ENCODE measurements around the gene SYT7. TPM values are rescaled to one million over a fixed set of nuclear protein-coding genes. Genes with fewer than 3 reads are reported as not detected.
A peak's percentile ranks its signal among the peaks of the same experiment; 100 is the strongest.

Gene SYT7
- total and polyA plus RNA-seq, 7 experiments from 2014 or later = 0.08 to 0.44 TPM; not detected in 5

- Histone ChIP-seq H3K27me3 (ENCODE audit: control insufficient read depth in 2 of 2, insufficient read depth in 2 of 2, low read length in 2 of 2) (no peaks in the 10 kb centered on the region), H3K4me3 (ENCODE audit: low read length) (no peak overlapping the region), H3K36me3 (ENCODE audit: control insufficient read depth in 2 of 3, insufficient read depth in 3 of 3, low read length in 3 of 3) (no peaks in the 10 kb centered on the region), H3K4me1 (ENCODE audit: control insufficient read depth in 2 of 2, insufficient read depth in 2 of 2, low read length in 2 of 2) (no peaks in the 10 kb centered on the region), H3K9me3 (ENCODE audit: control insufficient read depth in 2 of 3, low read length in 3 of 3) (no peaks in the 10 kb centered on the region), H3K27ac (ENCODE audit: low read depth, low read length) (no peak overlapping the region)
- ChIA-PET POLR2A (no interaction called here), CTCF (no interaction called here)
- Mint-ChIP-seq H3K36me3 (no peaks in the 10 kb centered on the region), H3K9me3 (peaks cover 0 to 2% (median 0%) of the 10 kb centered on the region in 11 donors), H3K4me1 (peaks cover 0 to 3% (median 0%) of the 10 kb centered on the region in 7 donors), H3K4me3 (no peak overlapping the region), H3K27ac (peak overlapping the region in 1 of 9 donors; percentile 15), H3K27me3 (peaks cover 0 to 22% (median 10%) of the 10 kb centered on the region in 5 donors)
- no peak for ATAC-seq
- intact Hi-C loops (cut with micrococcal nuclease) = no loop called here
- no peak for DNase-seq
Measured at GRCh38 chr11:61534933-61535839, 45.7 kb downstream of the SYT7 start.

GRCh38 chr11:61534025-61534932, 46.6 kb downstream of the SYT7 start:
- H3K9me3 Mint-ChIP-seq = peaks cover 0 to 2% (median 0%) of the 10 kb centered on the region in 11 donors
- Histone ChIP-seq H3K27me3 (ENCODE audit: control insufficient read depth in 2 of 2, insufficient read depth in 2 of 2, low read length in 2 of 2) (no peaks in the 10 kb centered on the region), H3K4me1 (ENCODE audit: control insufficient read depth in 2 of 2, insufficient read depth in 2 of 2, low read length in 2 of 2) (no peaks in the 10 kb centered on the region), H3K9me3 (ENCODE audit: control insufficient read depth in 2 of 3, low read length in 3 of 3) (no peaks in the 10 kb centered on the region), H3K27ac (ENCODE audit: low read depth, low read length) (no peak overlapping the region), H3K36me3 (ENCODE audit: control insufficient read depth in 2 of 3, insufficient read depth in 3 of 3, low read length in 3 of 3) (no peaks in the 10 kb centered on the region), H3K4me3 (ENCODE audit: low read length) (no peak overlapping the region)
- ChIA-PET POLR2A (no interaction called here), CTCF (no interaction called here)
- peaks cover 0 to 3% (median 0%) of the 10 kb centered on the region in 7 donors for H3K4me1 Mint-ChIP-seq
- no peak for ATAC-seq
- no peak for DNase-seq
- H3K27me3 Mint-ChIP-seq = peaks cover 0 to 22% (median 10%) of the 10 kb centered on the region in 5 donors
- H3K27ac Mint-ChIP-seq = no peak overlapping the region
- no peak overlapping the region for H3K4me3 Mint-ChIP-seq
- no peaks in the 10 kb centered on the region for H3K36me3 Mint-ChIP-seq
- intact Hi-C loops (cut with micrococcal nuclease) = no loop called here

- Histone ChIP-seq H3K27me3 (ENCODE audit: control insufficient read depth in 2 of 2, insufficient read depth in 2 of 2, low read length in 2 of 2) (no peaks in the 10 kb centered on the region), H3K9me3 (ENCODE audit: control insufficient read depth in 2 of 3, low read length in 3 of 3) (no peaks in the 10 kb centered on the region), H3K4me3 (ENCODE audit: low read length) (no peak overlapping the region), H3K4me1 (ENCODE audit: control insufficient read depth in 2 of 2, insufficient read depth in 2 of 2, low read length in 2 of 2) (no peaks in the 10 kb centered on the region), H3K27ac (ENCODE audit: low read depth, low read length) (no peak overlapping the region), H3K36me3 (ENCODE audit: control insufficient read depth in 2 of 3, insufficient read depth in 3 of 3, low read length in 3 of 3) (no peaks in the 10 kb centered on the region)
- no peak overlapping the region for H3K4me3 Mint-ChIP-seq
- ATAC-seq (no peak), DNase-seq (no peak)
- ChIA-PET POLR2A (no interaction called here), CTCF (no interaction called here)
- no peaks in the 10 kb centered on the region for H3K4me1 Mint-ChIP-seq
- intact Hi-C loops (cut with micrococcal nuclease) = no loop called here
- H3K9me3 Mint-ChIP-seq = peaks cover 0 to 2% (median 0%) of the 10 kb centered on the region in 11 donors
- H3K27ac Mint-ChIP-seq = no peak overlapping the region
- H3K27me3 Mint-ChIP-seq = peaks cover 0 to 17% (median 10%) of the 10 kb centered on the region in 5 donors
- H3K36me3 Mint-ChIP-seq = no peaks in the 10 kb centered on the region
Measured at GRCh38 chr11:61533401-61533800, 47.5 kb downstream of the SYT7 start.

- H3K4me3 Mint-ChIP-seq = no peak overlapping the region
- no peaks in the 10 kb centered on the region for H3K36me3 Mint-ChIP-seq
- DNase-seq = no peak
- peaks cover 0 to 2% (median 0%) of the 10 kb centered on the region in 11 donors for H3K9me3 Mint-ChIP-seq
- ChIA-PET POLR2A (no interaction called here), CTCF (no interaction called here)
- H3K4me1 ChIP-seq (ENCODE audit: control insufficient read depth in 2 of 2, insufficient read depth in 2 of 2, low read length in 2 of 2) = no peaks in the 10 kb centered on the region
- H3K4me1 Mint-ChIP-seq = no peaks in the 10 kb centered on the region
- no peaks in the 10 kb centered on the region for H3K9me3 ChIP-seq (ENCODE audit: control insufficient read depth in 2 of 3, low read length in 3 of 3)
- intact Hi-C loops (cut with micrococcal nuclease) = no loop called here
- no peaks in the 10 kb centered on the region for H3K27me3 ChIP-seq (ENCODE audit: control insufficient read depth in 2 of 2, insufficient read depth in 2 of 2, low read length in 2 of 2)
- no peaks in the 10 kb centered on the region for H3K36me3 ChIP-seq (ENCODE audit: control insufficient read depth in 2 of 3, insufficient read depth in 3 of 3, low read length in 3 of 3)
- H3K27ac Mint-ChIP-seq = no peak overlapping the region
- ATAC-seq = no peak
- H3K27ac ChIP-seq (ENCODE audit: low read depth, low read length) = no peak overlapping the region
- peaks cover 0 to 17% (median 10%) of the 10 kb centered on the region in 5 donors for H3K27me3 Mint-ChIP-seq
- no peak overlapping the region for H3K4me3 ChIP-seq (ENCODE audit: low read length)
Measured at GRCh38 chr11:61533039-61533375, 47.9 kb downstream of the SYT7 start.

- H3K4me3 Mint-ChIP-seq = no peak overlapping the region
- no peak overlapping the region for H3K27ac ChIP-seq (ENCODE audit: low read depth, low read length)
- no peak overlapping the region for H3K27ac Mint-ChIP-seq
- ChIA-PET POLR2A (no interaction called here), CTCF (interaction anchor here (0.6 to 1.7 kb wide), 2 partner anchors 15 to 72 kb away, joined by 3 to 6 read pairs; no protein-coding TSS in a partner anchor)
- intact Hi-C loops (cut with micrococcal nuclease) = loop anchor here in 1 of 2 donors (1.0 kb wide), 1 partner anchor 49 kb away; the partner anchor contains the start of gene SYT7
- no peak overlapping the region for H3K4me3 ChIP-seq (ENCODE audit: low read length)
- ATAC-seq (peak; percentile 67), DNase-seq (peak; percentile 12 to 48 (median 32))
- H3K4me1 Mint-ChIP-seq = no peaks in the 10 kb centered on the region
- H3K9me3 Mint-ChIP-seq = peaks cover 0 to 2% (median 0%) of the 10 kb centered on the region in 11 donors
- no peaks in the 10 kb centered on the region for H3K4me1 ChIP-seq (ENCODE audit: control insufficient read depth in 2 of 2, insufficient read depth in 2 of 2, low read length in 2 of 2)
- peaks cover 2 to 21% (median 10%) of the 10 kb centered on the region in 5 donors for H3K27me3 Mint-ChIP-seq
- H3K36me3 Mint-ChIP-seq = no peaks in the 10 kb centered on the region
- no peaks in the 10 kb centered on the region for H3K27me3 ChIP-seq (ENCODE audit: control insufficient read depth in 2 of 2, insufficient read depth in 2 of 2, low read length in 2 of 2)
- H3K36me3 ChIP-seq (ENCODE audit: control insufficient read depth in 2 of 3, insufficient read depth in 3 of 3, low read length in 3 of 3) = no peaks in the 10 kb centered on the region
- no peaks in the 10 kb centered on the region for H3K9me3 ChIP-seq (ENCODE audit: control insufficient read depth in 2 of 3, low read length in 3 of 3)
Measured at GRCh38 chr11:61532134-61533038, 48.5 kb downstream of the SYT7 start.

GRCh38 chr11:61531044-61531443, 49.8 kb downstream of the SYT7 start:
- intact Hi-C loops (cut with micrococcal nuclease) = no loop called here
- Histone ChIP-seq H3K4me1 (ENCODE audit: control insufficient read depth in 2 of 2, insufficient read depth in 2 of 2, low read length in 2 of 2) (no peaks in the 10 kb centered on the region), H3K27me3 (ENCODE audit: control insufficient read depth in 2 of 2, insufficient read depth in 2 of 2, low read length in 2 of 2) (no peaks in the 10 kb centered on the region), H3K36me3 (ENCODE audit: control insufficient read depth in 2 of 3, insufficient read depth in 3 of 3, low read length in 3 of 3) (no peaks in the 10 kb centered on the region), H3K9me3 (ENCODE audit: control insufficient read depth in 2 of 3, low read length in 3 of 3) (no peaks in the 10 kb centered on the region), H3K27ac (ENCODE audit: low read depth, low read length) (no peak overlapping the region), H3K4me3 (ENCODE audit: low read length) (no peak overlapping the region)
- ATAC-seq = no peak
- Mint-ChIP-seq H3K4me3 (no peak overlapping the region), H3K36me3 (no peaks in the 10 kb centered on the region), H3K27me3 (peaks cover 2 to 24% (median 10%) of the 10 kb centered on the region in 5 donors), H3K4me1 (no peaks in the 10 kb centered on the region), H3K27ac (no peak overlapping the region), H3K9me3 (peaks cover 0 to 2% (median 0%) of the 10 kb centered on the region in 11 donors)
- POLR2A ChIA-PET = no interaction called here
- DNase-seq = no peak
- CTCF ChIA-PET = interaction anchor here (0.7 to 1.7 kb wide), 2 partner anchors 14 to 50 kb away, joined by 3 to 6 read pairs; no protein-coding TSS in a partner anchor
